ENCODE data around the gene PIEZO2.

Gene PIEZO2

GRCh38 chr18:11024928-11025669 lies 124.3 kb downstream of the PIEZO2 start:
- DNase-seq: no peak

- DNase-seq: no peak
These were observed 127.9 kb downstream of the PIEZO2 start for GRCh38 chr18:11021477-11021876.

GRCh38 chr18:11020877-11021414 lies 128.4 kb downstream of the PIEZO2 start:
- no peak for DNase-seq

GRCh38 chr18:11020161-11020853 lies 129.1 kb downstream of the PIEZO2 start:
- DNase-seq: no peak

- no peak for DNase-seq
These were observed 129.9 kb downstream of the PIEZO2 start for GRCh38 chr18:11019295-11020105.

- no peak for DNase-seq
These were observed 139.5 kb downstream of the PIEZO2 start for GRCh38 chr18:11009869-11010268.

GRCh38 chr18:11009147-11009546 lies 140.2 kb downstream of the PIEZO2 start:
- no peak for DNase-seq

GRCh38 chr18:11008505-11008904 lies 140.9 kb downstream of the PIEZO2 start:
- DNase-seq: no peak

GRCh38 chr18:11005528-11005927 lies 143.8 kb downstream of the PIEZO2 start:
- DNase-seq: no peak

GRCh38 chr18:11004951-11005350 lies 144.4 kb downstream of the PIEZO2 start:
- no peak for DNase-seq

GRCh38 chr18:11004294-11004693 lies 145.1 kb downstream of the PIEZO2 start:
- DNase-seq: no peak

GRCh38 chr18:11002796-11003195 lies 146.6 kb downstream of the PIEZO2 start:
- DNase-seq: no peak

GRCh38 chr18:11002277-11002676 lies 147.1 kb downstream of the PIEZO2 start:
- no peak for DNase-seq

GRCh38 chr18:11000071-11000470 lies 149.3 kb downstream of the PIEZO2 start:
- no peak for DNase-seq

GRCh38 chr18:10997885-10998284 lies 151.5 kb downstream of the PIEZO2 start:
- no peak for DNase-seq

GRCh38 chr18:10995550-10995949 lies 153.8 kb downstream of the PIEZO2 start:
- no peak for DNase-seq

- DNase-seq: no peak
These were observed 159.9 kb downstream of the PIEZO2 start for GRCh38 chr18:10989486-10989885.

- DNase-seq: no peak
These were observed 163.7 kb downstream of the PIEZO2 start for GRCh38 chr18:10985689-10986088.

GRCh38 chr18:10979411-10979810 lies 170.0 kb downstream of the PIEZO2 start:
- DNase-seq: no peak

- DNase-seq: no peak
These were observed 172.3 kb downstream of the PIEZO2 start for GRCh38 chr18:10977042-10977441.

- DNase-seq: no peak
These were observed 175.7 kb downstream of the PIEZO2 start for GRCh38 chr18:10973567-10974203.

- no peak for DNase-seq
These were observed 177.7 kb downstream of the PIEZO2 start for GRCh38 chr18:10971717-10972116.

- DNase-seq: no peak
These were observed 184.2 kb downstream of the PIEZO2 start for GRCh38 chr18:10965119-10965518.

Measured in right hindlimb (tissue), 1 donor.